ENCODE data around the gene MDGA2.

- TF ChIP-seq RAD21 (IDR thresholded peaks at IDR 0.05; ENCODE audit: low read length) (no peak), SMC3 (IDR thresholded peaks at IDR 0.05; ENCODE audit: low read depth, low read length) (no peak), POLR2A (IDR thresholded peaks at IDR 0.05; ENCODE audit: low read depth, low read length) (no peak), CTCF (conservative IDR thresholded peaks at IDR 0.05; ENCODE audit: low read depth, low read length) (no peak), CEBPB (IDR thresholded peaks at IDR 0.05; ENCODE audit: low read depth, low read length) (no peak), RFX5 (IDR thresholded peaks at IDR 0.05; ENCODE audit: low read depth, low read length) (no peak), USF2 (IDR thresholded peaks at IDR 0.05; ENCODE audit: low read depth, low read length) (no peak), MXI1 (IDR thresholded peaks at IDR 0.05; ENCODE audit: borderline replicate concordance, low read depth, low read length) (no peak), NFE2L2 (IDR thresholded peaks at IDR 0.05; ENCODE audit: low read depth, low read length) (no peak), FOS (IDR thresholded peaks at IDR 0.05; ENCODE audit: low read depth, low read length) (no peak), RCOR1 (IDR thresholded peaks at IDR 0.05; ENCODE audit: insufficient replicate concordance, low read length) (no peak), MAFK (IDR thresholded peaks at IDR 0.05; ENCODE audit: low read depth, low read length) (no peak), MAZ (IDR thresholded peaks at IDR 0.05; ENCODE audit: borderline replicate concordance, low read depth, low read length) (no peak)
Observed at GRCh38 chr14:47557894-47558293, 117.5 kb downstream of the MDGA2 start.

Measured in IMR-90 (cell line).